ENCODE data around the gene GALNTL6.
A peak's percentile ranks its signal among the peaks of the same experiment; 100 is the strongest.

Gene GALNTL6

GRCh38 chr4:171794528-171794927 is 18.7 kb upstream of the GALNTL6 start:
- H3K36me3 ChIP-seq, result no peaks in the 10 kb centered on the region
- no peak overlapping the region for H3K4me3 ChIP-seq (ENCODE audit: low read depth, low read length)
- no peak for TF ChIP-seq CTCF (IDR thresholded peaks at IDR 0.05; ENCODE audit: low read depth, low read length)
- DNase-seq, result no peak
- H3K9me3 ChIP-seq, result no peaks in the 10 kb centered on the region
- no peaks in the 10 kb centered on the region for H3K4me1 ChIP-seq
- no peaks in the 10 kb centered on the region for H3K27me3 ChIP-seq

- no peaks in the 10 kb centered on the region for H3K9me3 ChIP-seq
- H3K27me3 ChIP-seq, result peaks cover 15% of the 10 kb centered on the region
- no peak for DNase-seq
- H3K36me3 ChIP-seq, result no peaks in the 10 kb centered on the region
- H3K4me1 ChIP-seq, result no peaks in the 10 kb centered on the region
- H3K4me3 ChIP-seq (ENCODE audit: low read depth, low read length), result no peak overlapping the region
- no peak for TF ChIP-seq CTCF (IDR thresholded peaks at IDR 0.05; ENCODE audit: low read depth, low read length)
These were observed 3.4 kb upstream of the GALNTL6 start for GRCh38 chr4:171809854-171810253.

- Histone ChIP-seq H3K4me3 (ENCODE audit: low read depth, low read length) (peak overlapping the region; percentile 70), H3K4me1 (no peaks in the 10 kb centered on the region), H3K9me3 (no peaks in the 10 kb centered on the region), H3K27me3 (peaks cover 17% of the 10 kb centered on the region), H3K36me3 (no peaks in the 10 kb centered on the region)
- DNase-seq, result no peak
- TF ChIP-seq CTCF (IDR thresholded peaks at IDR 0.05; ENCODE audit: low read depth, low read length), result no peak
These were observed 905 bp upstream of the GALNTL6 start for GRCh38 chr4:171812333-171812664.

- H3K4me3 ChIP-seq (ENCODE audit: low read depth, low read length), result peak overlapping the region; percentile 70
- TF ChIP-seq CTCF (IDR thresholded peaks at IDR 0.05; ENCODE audit: low read depth, low read length), result no peak
- H3K9me3 ChIP-seq, result no peaks in the 10 kb centered on the region
- DNase-seq, result peak; percentile 25
- no peaks in the 10 kb centered on the region for H3K4me1 ChIP-seq
- no peaks in the 10 kb centered on the region for H3K36me3 ChIP-seq
- peaks cover 17% of the 10 kb centered on the region for H3K27me3 ChIP-seq
These were observed 484 bp downstream of the GALNTL6 start for GRCh38 chr4:171813526-171814250.

GRCh38 chr4:171814545-171814944 is 1.3 kb downstream of the GALNTL6 start:
- TF ChIP-seq CTCF (IDR thresholded peaks at IDR 0.05; ENCODE audit: low read depth, low read length), result no peak
- Histone ChIP-seq H3K4me3 (ENCODE audit: low read depth, low read length) (no peak overlapping the region), H3K36me3 (no peaks in the 10 kb centered on the region), H3K27me3 (peaks cover 17% of the 10 kb centered on the region), H3K4me1 (no peaks in the 10 kb centered on the region), H3K9me3 (no peaks in the 10 kb centered on the region)
- DNase-seq, result no peak

GRCh38 chr4:171817026-171817425 is 3.8 kb downstream of the GALNTL6 start:
- no peaks in the 10 kb centered on the region for H3K4me1 ChIP-seq
- DNase-seq, result no peak
- no peak overlapping the region for H3K4me3 ChIP-seq (ENCODE audit: low read depth, low read length)
- no peak for TF ChIP-seq CTCF (IDR thresholded peaks at IDR 0.05; ENCODE audit: low read depth, low read length)
- H3K27me3 ChIP-seq, result peaks cover 17% of the 10 kb centered on the region
- no peaks in the 10 kb centered on the region for H3K9me3 ChIP-seq
- H3K36me3 ChIP-seq, result no peaks in the 10 kb centered on the region

Data from BE2C (cell line).